ENCODE results near the gene SLC22A13.

- TF ChIP-seq BACH2 (CRISPR knock-in tag; IDR thresholded peaks at IDR 0.05; ENCODE audit: borderline replicate concordance) (no peak), ZFP30 (CRISPR knock-in tag; IDR thresholded peaks at IDR 0.05) (no peak), ZC3H10 (CRISPR knock-in tag; IDR thresholded peaks at IDR 0.05) (no peak), CREB5 (CRISPR knock-in tag; IDR thresholded peaks at IDR 0.05; ENCODE audit: low read depth) (no peak), POU6F1 (CRISPR knock-in tag; IDR thresholded peaks at IDR 0.05; ENCODE audit: borderline replicate concordance, low read depth) (no peak), CSRNP3 (CRISPR knock-in tag; IDR thresholded peaks at IDR 0.05) (no peak), ZFP3 (CRISPR knock-in tag; IDR thresholded peaks at IDR 0.05) (no peak), PATZ1 (CRISPR knock-in tag; IDR thresholded peaks at IDR 0.05; ENCODE audit: borderline replicate concordance) (no peak), TSHZ2 (CRISPR knock-in tag; IDR thresholded peaks at IDR 0.05) (no peak)
Measured at GRCh38 chr3:38264353-38264771, 1.2 kb upstream of the SLC22A13 start.
